ENCODE measurements around the gene CDK5RAP1.

Gene CDK5RAP1

GRCh38 chr20:33377366-33377765 lies 24.0 kb downstream of the CDK5RAP1 start:
- no peak for DNase-seq

- DNase-seq: no peak
These were observed 27.3 kb downstream of the CDK5RAP1 start for GRCh38 chr20:33373735-33374605.

DNA sequence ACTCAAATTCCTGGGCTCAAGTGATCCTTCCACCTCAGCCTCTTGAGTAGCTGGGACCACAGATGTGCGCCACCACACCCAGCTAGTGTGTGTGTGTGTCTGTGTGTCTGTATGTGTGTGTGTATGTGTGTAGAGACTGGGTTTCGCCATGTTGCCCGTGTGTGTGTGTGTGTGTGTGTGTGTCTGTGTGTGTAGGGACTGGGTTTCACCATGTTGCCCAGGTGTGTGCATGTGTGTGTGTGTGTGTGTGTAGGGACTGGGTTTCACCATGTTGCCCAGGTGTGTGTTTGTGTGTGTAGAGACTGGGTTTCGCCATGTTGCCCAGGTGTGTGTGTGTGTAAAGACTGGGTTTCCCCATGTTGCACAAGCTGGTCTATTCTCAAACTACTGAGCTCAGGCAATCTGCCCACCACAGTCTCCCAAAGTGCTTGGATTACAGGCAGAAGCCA lies 28.3 kb downstream of the CDK5RAP1 start:
- DNase-seq: no peak

DNA sequence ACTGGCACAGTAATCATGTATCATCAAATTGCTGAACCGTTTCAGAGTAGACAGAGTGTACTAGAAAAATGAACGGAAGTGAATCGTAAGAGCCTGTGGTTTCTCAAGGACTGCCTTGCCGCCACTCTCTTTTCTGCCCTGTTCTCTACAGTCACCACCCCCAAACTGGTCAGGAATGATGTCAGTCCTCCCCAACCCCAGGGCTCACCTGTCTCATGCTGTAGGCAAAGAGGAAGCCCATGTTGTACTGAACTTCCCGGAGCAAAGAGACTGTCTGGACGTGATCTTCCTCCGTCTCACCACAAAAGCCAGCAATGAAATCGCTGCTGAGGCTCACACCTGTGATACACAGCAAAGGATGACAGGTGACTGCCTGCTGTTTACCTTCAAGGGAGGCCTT lies 31.0 kb downstream of the CDK5RAP1 start:
- DNase-seq: no peak

GRCh38 chr20:33362898-33363297 lies 38.4 kb downstream of the CDK5RAP1 start:
- no peak for DNase-seq

DNA sequence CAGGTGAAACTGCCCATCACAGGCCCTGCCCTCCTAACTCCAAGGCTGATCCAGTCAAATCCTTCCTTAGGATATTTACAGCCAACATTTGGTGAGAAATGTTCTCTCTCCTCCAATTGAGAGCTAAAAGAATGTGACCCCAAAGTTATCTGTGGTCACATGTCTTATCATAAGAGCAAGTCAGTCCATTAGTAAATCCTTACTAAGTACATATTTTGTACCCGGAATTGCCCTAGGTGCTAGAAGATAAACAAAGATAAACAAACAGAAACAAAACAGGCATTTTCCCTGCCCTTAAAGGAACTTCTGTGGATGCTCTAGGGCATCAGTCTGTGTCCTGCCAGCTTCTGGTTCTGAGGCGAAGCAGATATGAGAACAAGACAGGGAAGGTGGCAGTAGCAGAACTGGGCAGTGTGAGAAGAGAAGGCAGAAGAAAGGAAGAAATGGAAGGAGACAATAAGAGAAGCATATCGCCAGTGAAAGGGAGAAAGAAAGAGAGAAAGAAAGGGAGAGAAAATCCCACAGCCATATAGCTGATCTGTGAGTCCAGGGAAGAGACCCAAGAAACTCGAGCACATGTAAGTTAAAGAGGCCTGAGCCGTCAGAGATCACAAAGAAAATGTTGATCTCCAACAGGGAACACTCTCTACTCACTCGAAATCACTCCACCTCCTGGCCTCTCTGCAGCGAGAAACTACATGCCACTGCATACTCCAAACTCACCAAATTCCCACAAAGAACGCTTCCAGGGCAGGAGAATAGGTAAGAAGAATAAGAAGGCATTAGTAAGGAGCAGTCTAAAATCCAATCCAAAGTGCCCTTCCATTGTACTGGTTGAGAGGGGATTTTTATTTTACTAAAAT lies 41.7 kb downstream of the CDK5RAP1 start:
- no peak for DNase-seq

DNA sequence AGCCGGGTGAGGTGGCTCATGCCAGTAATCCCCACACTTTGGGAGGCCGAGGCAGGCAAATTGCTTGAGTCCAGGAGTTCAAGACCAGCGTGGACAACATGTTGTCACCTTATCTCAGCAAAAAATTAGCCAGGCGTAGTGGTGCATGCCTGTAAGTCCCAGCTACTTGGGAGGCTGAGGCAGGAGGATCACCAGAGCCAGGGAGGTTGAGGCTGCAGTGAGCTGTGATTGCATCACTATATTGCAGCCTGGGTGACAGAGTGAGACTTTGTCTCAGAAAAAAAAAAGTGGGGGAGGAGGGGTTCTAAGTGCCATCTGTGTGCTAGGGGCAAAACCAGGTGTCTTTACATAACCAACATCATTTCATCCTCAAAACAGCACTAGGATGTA lies 48.3 kb downstream of the CDK5RAP1 start:
- no peak for DNase-seq

DNA sequence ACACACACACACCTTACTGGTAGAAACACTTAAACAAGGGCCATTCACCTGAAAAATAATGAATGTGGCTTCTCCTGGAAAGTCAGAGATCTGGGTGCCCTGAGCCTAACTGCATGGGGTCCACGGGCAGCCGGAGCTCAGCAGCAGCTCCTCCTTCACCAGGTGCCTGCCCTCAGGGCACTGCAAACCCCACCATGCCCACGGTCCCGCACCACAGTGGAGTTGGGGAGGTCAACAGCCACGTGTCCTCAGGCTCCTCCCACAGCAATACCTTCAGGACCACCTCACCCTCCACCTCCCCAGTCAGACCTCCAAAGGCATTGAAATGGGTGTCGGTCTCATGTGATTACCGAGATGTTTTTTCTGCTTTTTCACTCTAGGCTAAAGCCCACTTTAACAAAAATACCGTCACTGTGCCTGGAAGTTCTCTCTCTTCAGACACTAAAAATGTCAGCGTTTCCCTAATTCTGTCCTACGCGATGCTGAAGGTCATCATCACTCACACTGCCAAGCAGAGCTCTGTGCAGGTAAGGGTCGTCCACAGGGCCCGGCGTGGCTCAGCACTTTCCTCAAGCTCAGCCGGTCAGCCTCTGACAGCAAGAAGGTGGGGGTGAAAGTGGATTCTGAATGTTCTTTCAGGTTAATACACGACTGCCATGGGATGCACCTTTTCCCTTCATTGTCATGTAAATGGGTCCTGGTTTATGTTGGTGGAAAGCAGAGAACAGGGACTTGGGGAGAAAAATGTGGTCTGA lies 48.9 kb downstream of the CDK5RAP1 start:
- DNase-seq: no peak

DNA sequence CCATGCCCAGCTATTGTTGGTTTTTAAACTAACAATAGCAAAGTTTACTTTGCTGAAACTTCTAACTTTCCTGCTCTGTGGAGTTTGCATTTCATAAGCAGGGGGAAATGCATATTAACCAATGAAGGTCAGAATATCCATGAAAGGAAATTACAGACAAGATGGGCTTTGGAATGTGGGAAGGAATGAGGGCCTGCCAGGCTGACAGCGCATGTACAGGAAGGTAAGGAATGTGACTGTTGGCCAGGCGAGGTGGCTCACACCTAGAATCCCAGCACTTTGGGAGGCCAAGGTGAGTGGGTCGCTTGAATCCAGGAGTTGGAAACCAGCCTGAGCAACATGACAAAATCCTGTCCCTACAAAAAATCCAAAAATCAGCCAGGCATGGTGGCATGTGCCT lies 49.6 kb downstream of the CDK5RAP1 start:
- DNase-seq: no peak

DNA sequence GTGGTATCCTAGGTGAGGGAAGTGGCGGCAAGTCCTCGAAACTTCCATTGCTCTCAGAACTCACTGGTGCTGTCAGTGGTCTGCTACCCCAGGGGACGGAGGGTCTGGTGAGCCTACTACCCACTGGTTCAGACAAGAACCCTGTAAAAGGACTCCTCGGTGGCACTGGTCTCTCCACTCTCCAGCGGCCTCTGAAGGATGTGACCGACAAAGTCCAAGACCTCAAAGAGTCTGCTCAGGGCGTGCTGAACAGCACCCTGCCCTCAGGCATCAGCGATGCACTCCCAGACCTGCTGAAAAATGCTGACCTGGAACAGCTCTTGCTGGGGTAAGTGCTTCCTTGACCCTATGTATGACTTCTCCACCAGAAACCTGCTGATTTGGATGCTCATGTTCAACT lies 51.8 kb downstream of the CDK5RAP1 start:
- DNase-seq: no peak

DNA sequence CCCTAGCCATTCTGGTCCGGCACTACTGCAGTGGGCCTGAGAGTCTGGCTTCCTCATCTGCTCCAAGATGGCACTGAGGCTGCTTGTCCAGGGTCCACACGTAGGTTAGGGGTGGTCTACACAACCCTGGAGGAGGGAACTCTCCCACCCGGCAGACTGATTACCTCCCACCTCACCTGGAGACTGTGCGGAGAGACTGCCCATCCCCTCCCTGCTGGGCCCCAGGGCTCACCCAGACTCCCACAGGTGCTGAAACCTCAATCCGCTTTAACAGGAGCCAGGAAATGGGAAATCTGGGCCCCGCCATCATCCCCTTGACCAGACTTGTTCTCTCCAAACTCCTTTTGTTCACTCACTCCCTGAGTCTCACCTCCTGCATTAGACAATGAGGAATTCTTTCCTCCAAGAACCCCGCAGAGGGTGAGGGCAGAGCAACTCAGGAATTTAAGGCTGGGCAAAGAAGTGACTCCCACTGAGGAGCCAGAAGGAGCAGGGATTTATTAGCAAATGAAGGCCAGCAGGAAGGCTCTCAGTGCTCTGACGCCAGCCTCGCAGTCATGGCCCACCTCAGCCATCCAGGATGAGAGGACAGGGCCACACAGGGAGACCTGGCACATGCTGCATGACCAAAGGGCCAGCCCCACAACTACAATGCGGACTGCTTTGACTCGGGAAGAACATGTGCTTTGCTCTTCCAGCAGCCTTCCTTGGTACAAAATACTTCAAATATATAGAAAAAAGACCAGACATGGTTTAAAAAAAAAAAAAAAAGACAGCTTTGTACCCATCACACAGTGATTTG lies 53.0 kb downstream of the CDK5RAP1 start:
- DNase-seq: no peak

- no peak for DNase-seq
These were observed 56.0 kb downstream of the CDK5RAP1 start for GRCh38 chr20:33345342-33345741.

- no peak for DNase-seq
These were observed 57.8 kb downstream of the CDK5RAP1 start for GRCh38 chr20:33343521-33343920.

- DNase-seq: no peak
These were observed 61.7 kb downstream of the CDK5RAP1 start for GRCh38 chr20:33339515-33340058.

- DNase-seq: no peak
These were observed 62.7 kb downstream of the CDK5RAP1 start for GRCh38 chr20:33338467-33339258.

GRCh38 chr20:33337531-33338165 lies 63.7 kb downstream of the CDK5RAP1 start:
- DNase-seq: no peak

- no peak for DNase-seq
These were observed 64.2 kb downstream of the CDK5RAP1 start for GRCh38 chr20:33337119-33337518.

DNA sequence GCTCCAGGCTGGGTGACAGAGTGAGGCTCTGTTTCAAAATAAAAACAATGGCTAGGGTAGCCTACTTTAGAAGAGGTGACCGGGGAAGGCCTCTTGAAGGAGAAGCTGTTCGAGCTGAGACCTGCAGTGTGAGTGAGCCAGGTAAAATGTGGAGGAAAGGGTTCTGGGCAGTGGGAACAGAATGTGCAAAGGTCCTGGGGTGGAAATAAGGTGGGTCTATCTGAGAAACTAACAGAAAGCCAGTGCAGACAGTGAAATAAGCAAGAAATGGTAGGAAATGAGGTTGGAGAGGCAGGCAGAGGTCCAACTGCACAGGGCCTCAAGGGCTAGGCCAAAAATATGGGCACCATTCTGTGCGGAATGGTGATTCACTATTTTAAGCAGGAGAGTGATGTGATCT lies 64.9 kb downstream of the CDK5RAP1 start:
- DNase-seq: no peak

DNA sequence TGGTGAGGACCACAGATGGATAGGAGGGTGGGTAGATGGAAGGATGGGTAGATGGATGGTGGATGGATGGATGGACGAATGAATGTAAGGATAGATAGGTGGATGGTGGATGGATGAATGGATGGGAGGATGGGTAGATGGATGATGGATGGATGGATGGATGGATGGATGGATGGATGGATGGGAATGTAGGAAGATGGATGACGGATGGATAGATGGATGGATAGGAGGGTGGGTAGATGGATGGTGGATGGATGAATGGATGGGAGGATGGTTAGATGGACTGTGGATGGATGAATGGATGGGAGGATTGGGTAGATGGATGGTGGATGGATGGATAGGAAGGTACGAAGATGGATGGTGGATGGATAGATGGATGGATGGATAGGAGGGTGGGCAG lies 67.2 kb downstream of the CDK5RAP1 start:
- no peak for DNase-seq

DNA sequence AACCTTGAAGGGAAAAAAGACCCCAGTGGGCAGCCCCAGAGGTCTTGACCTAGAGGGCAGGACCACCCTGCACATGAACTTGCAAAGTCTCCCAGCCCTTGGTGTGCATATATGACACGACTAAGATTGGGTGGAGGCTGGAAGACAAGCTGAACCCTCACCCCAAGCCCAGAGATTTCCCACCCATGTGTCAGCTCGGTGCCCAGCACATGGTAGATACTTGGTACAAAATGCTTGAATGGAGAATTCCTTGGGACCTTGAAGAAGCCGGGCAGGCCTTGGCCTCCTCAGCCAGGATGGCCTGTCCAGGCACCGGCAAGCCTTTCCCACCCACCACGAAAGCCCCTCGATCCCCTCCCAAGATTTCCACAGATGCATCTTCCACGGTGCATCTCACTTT lies 67.7 kb downstream of the CDK5RAP1 start:
- no peak for DNase-seq
